Kidney glomerular epithelial cell (primary cell): ENCODE data around the gene SPSB1.

ENCODE experiments used
- DNase-seq: peaks from one replicate; lab custom pipeline; 2025; lab: John Stamatoyannopoulos, UW

SPSB1 gene

GRCh38 chr1:9391620-9392019 is 98.9 kb downstream of the SPSB1 start:
- no peak for DNase-seq

- no peak for DNase-seq
These were observed 101.3 kb downstream of the SPSB1 start for GRCh38 chr1:9394010-9394409.

- no peak for DNase-seq
These were observed 102.3 kb downstream of the SPSB1 start for GRCh38 chr1:9395018-9395417.

- DNase-seq, result no peak
These were observed 104.4 kb downstream of the SPSB1 start for GRCh38 chr1:9397047-9397446.

GRCh38 chr1:9397997-9398526 is 105.4 kb downstream of the SPSB1 start:
- DNase-seq, result no peak

GRCh38 chr1:9399510-9400424 is 107.1 kb downstream of the SPSB1 start:
- DNase-seq, result no peak

GRCh38 chr1:9400425-9401079 is 107.9 kb downstream of the SPSB1 start:
- DNase-seq, result peak; percentile 41

GRCh38 chr1:9401080-9401453 is 108.4 kb downstream of the SPSB1 start:
- DNase-seq, result no peak

GRCh38 chr1:9402256-9402616 is 109.5 kb downstream of the SPSB1 start:
- DNase-seq, result no peak

- DNase-seq, result no peak
These were observed 110.1 kb downstream of the SPSB1 start for GRCh38 chr1:9402717-9403225.

GRCh38 chr1:9404117-9404914 is 111.6 kb downstream of the SPSB1 start:
- no peak for DNase-seq

GRCh38 chr1:9406111-9406510 is 113.4 kb downstream of the SPSB1 start:
- no peak for DNase-seq

GRCh38 chr1:9410737-9411297 is 118.1 kb downstream of the SPSB1 start:
- DNase-seq, result no peak

- peak; percentile 81 for DNase-seq
These were observed 120.6 kb downstream of the SPSB1 start for GRCh38 chr1:9413071-9413876.

GRCh38 chr1:9413877-9414213 is 121.2 kb downstream of the SPSB1 start:
- peak; percentile 33 for DNase-seq

- DNase-seq, result no peak
These were observed 123.8 kb downstream of the SPSB1 start for GRCh38 chr1:9416506-9416905.

GRCh38 chr1:9416918-9417500 is 124.3 kb downstream of the SPSB1 start:
- no peak for DNase-seq

- no peak for DNase-seq
These were observed 125.0 kb downstream of the SPSB1 start for GRCh38 chr1:9417695-9418094.

- no peak for DNase-seq
These were observed 126.2 kb downstream of the SPSB1 start for GRCh38 chr1:9418851-9419250.
